Loucy (cell line): Measurements from ENCODE around the gene MINDY4B.

Experiments used
- H2AFZ ChIP-seq: fragments of 200-600 bp; sonication (generic); 2 replicates; pipeline ENCODE4 v1.6.0; 2016; ENCODE audit warnings: antibody characterized with exemption, mild to moderate bottlenecking, low read length, moderate library complexity
- H3F3A ChIP-seq: fragments of 200-600 bp; 2 replicates; pipeline ENCODE4 v1.6.0; 2016; ENCODE audit warnings: antibody characterized with exemption, low read depth, mild to moderate bottlenecking
- H3K27me3 ChIP-seq: fragments of 200-600 bp; sonication (generic); 2 replicates; pipeline ENCODE4 v1.6.1; 2014; ENCODE audit warnings: low read length, mild to moderate bottlenecking; ENCODE audit not compliant: insufficient read depth, poor library complexity, severe bottlenecking
- H3K36me3 ChIP-seq: fragments of 200-600 bp; sonication (generic); 2 replicates; pipeline ENCODE4 v1.6.1; 2016; ENCODE audit warnings: low read length; ENCODE audit not compliant: insufficient read depth
- H3K4me1 ChIP-seq: fragments of 200-600 bp; sonication (generic); 2 replicates; pipeline ENCODE4 v1.5.1; 2014; ENCODE audit warnings: low read length, mild to moderate bottlenecking; ENCODE audit not compliant: insufficient read depth, poor library complexity, severe bottlenecking
- H3K4me2 ChIP-seq: fragments of 200-600 bp; sonication (generic); 2 replicates; pipeline ENCODE4 v1.6.0; 2014; ENCODE audit warnings: antibody characterized with exemption, low read length, low read depth, mild to moderate bottlenecking; ENCODE audit not compliant: poor library complexity, severe bottlenecking
- H3K4me3 ChIP-seq: fragments of 200-600 bp; sonication (generic); 2 replicates; pipeline ENCODE4 v1.5.1; 2014; ENCODE audit warnings: low read length, mild to moderate bottlenecking, mixed read lengths; ENCODE audit not compliant: poor library complexity, severe bottlenecking
- H3K79me2 ChIP-seq: fragments of 200-600 bp; sonication (generic); 2 replicates; pipeline ENCODE4 v1.6.1; 2014; ENCODE audit warnings: low read length; ENCODE audit not compliant: insufficient read depth
- H3K9ac ChIP-seq: fragments of 200-600 bp; sonication (generic); 2 replicates; pipeline ENCODE4 v1.6.0; 2014; ENCODE audit warnings: mild to moderate bottlenecking, low read depth, low read length, moderate library complexity; ENCODE audit not compliant: poor library complexity, severe bottlenecking
- H3K9me2 ChIP-seq: fragments of 200-600 bp; sonication (generic); replicated peaks from 2 replicates; pipeline ENCODE4 v1.6.1; 2016; ENCODE audit warnings: low read depth, low read length, mixed read lengths
- H3K9me3 ChIP-seq: fragments of 200-600 bp; sonication (generic); 2 replicates; pipeline ENCODE4 v1.6.1; 2014; ENCODE audit warnings: mild to moderate bottlenecking, antibody characterized with exemption, low read length, low read depth; ENCODE audit not compliant: insufficient read depth
- H4K20me1 ChIP-seq: fragments of 200-600 bp; sonication (generic); 2 replicates; pipeline ENCODE4 v1.6.0; 2014; ENCODE audit warnings: antibody characterized with exemption, low read length, mild to moderate bottlenecking; ENCODE audit not compliant: insufficient read depth, poor library complexity, severe bottlenecking
- EZH2phosphoT487 ChIP-seq: fragments of 200-600 bp; IDR thresholded peaks from 2 replicates; pipeline ENCODE4 v1.6.1; 2018; ENCODE audit warnings: antibody characterized with exemption, mild to moderate bottlenecking, moderate library complexity, borderline replicate concordance
- TF ChIP-seq, protein P1 (sequence below): fragments of 200-600 bp; sonication (generic); conservative IDR thresholded peaks from 2 replicates; pipeline ENCODE4 v1.5.1; 2014; ENCODE audit warnings: mild to moderate bottlenecking, antibody characterized with exemption, low read length

The MINDY4B gene

DNA sequence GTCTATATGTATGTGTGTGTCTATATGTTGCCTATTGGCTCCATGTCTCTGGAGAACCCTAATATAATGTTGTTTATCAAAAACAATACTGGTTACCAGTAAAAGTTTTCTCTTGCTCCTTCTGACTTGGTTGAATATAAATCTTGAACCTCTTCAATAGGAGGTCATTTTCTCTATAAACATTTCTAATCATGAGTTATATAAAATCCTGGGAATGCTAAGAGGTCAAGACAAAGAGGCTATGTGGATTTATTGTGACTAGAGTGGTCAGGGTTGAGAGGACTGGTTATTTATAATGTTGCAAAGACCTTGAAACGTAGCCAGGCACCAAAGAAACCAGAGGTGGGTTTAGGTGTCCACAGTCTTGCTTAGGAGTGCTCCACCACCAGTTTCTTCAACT lies 1.2 kb upstream of the MINDY4B start:
- no peaks in the 10 kb centered on the region for H3F3A ChIP-seq
- H3K4me3 ChIP-seq = no peak overlapping the region
- no peaks in the 10 kb centered on the region for H3K36me3 ChIP-seq
- H3K9me3 ChIP-seq = no peaks in the 10 kb centered on the region
- no peak overlapping the region for H3K9ac ChIP-seq
- no peaks in the 10 kb centered on the region for H3K4me1 ChIP-seq
- H2AFZ ChIP-seq = no peak overlapping the region
- H3K9me2 ChIP-seq = no peaks in the 10 kb centered on the region
- TF ChIP-seq, protein P1, sequence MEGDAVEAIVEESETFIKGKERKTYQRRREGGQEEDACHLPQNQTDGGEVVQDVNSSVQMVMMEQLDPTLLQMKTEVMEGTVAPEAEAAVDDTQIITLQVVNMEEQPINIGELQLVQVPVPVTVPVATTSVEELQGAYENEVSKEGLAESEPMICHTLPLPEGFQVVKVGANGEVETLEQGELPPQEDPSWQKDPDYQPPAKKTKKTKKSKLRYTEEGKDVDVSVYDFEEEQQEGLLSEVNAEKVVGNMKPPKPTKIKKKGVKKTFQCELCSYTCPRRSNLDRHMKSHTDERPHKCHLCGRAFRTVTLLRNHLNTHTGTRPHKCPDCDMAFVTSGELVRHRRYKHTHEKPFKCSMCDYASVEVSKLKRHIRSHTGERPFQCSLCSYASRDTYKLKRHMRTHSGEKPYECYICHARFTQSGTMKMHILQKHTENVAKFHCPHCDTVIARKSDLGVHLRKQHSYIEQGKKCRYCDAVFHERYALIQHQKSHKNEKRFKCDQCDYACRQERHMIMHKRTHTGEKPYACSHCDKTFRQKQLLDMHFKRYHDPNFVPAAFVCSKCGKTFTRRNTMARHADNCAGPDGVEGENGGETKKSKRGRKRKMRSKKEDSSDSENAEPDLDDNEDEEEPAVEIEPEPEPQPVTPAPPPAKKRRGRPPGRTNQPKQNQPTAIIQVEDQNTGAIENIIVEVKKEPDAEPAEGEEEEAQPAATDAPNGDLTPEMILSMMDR = no peak
- TF ChIP-seq EZH2phosphoT487 = no peak
- no peaks in the 10 kb centered on the region for H3K79me2 ChIP-seq
- H3K4me2 ChIP-seq = no peak overlapping the region
- H3K27me3 ChIP-seq = no peaks in the 10 kb centered on the region
- H4K20me1 ChIP-seq = no peaks in the 10 kb centered on the region

DNA sequence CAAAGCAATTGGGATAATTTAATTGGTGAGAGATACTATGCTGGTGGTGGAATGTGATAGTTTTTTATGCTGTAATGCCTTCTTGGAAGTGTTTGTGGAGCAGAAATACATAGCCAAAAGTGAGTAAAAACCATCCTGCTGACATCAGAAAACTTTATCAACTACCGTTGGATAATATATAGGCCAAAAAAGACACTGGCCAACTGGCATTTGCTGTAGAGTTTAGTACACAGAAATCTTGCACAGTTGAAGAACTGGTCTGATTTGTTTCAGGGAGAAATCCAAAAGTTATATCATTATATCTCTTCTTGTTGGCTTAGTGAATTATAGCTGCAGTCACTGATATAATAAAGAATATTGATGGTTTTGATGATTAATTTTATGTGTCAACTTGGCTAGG lies 507 bp upstream of the MINDY4B start:
- H2AFZ ChIP-seq = no peak overlapping the region
- no peak overlapping the region for H3K9ac ChIP-seq
- H3K36me3 ChIP-seq = no peaks in the 10 kb centered on the region
- H3F3A ChIP-seq = no peaks in the 10 kb centered on the region
- H3K27me3 ChIP-seq = no peaks in the 10 kb centered on the region
- TF ChIP-seq, protein P1 = no peak
- TF ChIP-seq EZH2phosphoT487 = no peak
- H4K20me1 ChIP-seq = no peaks in the 10 kb centered on the region
- no peaks in the 10 kb centered on the region for H3K79me2 ChIP-seq
- H3K4me1 ChIP-seq = no peaks in the 10 kb centered on the region
- H3K9me3 ChIP-seq = no peaks in the 10 kb centered on the region
- H3K4me2 ChIP-seq = no peak overlapping the region
- H3K4me3 ChIP-seq = no peak overlapping the region
- no peaks in the 10 kb centered on the region for H3K9me2 ChIP-seq

DNA sequence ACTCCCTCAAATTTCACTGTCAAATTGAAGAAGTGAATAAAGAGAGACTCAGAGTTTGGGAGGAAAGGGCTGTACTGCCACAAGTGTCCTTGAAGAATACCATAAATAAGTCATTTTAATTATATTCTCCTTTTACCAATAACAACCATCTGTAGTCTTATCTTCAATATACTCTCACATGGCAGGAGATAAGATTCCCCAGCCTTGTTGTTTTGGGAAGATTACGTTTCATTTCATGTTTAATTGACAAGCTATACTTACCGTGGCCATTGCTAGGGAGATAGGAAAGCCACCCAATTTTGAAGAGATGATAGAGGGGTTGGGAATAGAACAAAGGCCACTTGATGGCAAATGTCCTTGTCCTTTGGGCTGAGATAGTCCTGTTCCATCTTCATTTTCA lies 2.3 kb downstream of the MINDY4B start:
- no peaks in the 10 kb centered on the region for H3F3A ChIP-seq
- TF ChIP-seq, protein P1 = no peak
- TF ChIP-seq EZH2phosphoT487 = no peak
- no peak overlapping the region for H2AFZ ChIP-seq
- H3K36me3 ChIP-seq = no peaks in the 10 kb centered on the region
- no peak overlapping the region for H3K9ac ChIP-seq
- H4K20me1 ChIP-seq = no peaks in the 10 kb centered on the region
- no peaks in the 10 kb centered on the region for H3K9me3 ChIP-seq
- no peak overlapping the region for H3K4me2 ChIP-seq
- no peaks in the 10 kb centered on the region for H3K79me2 ChIP-seq
- H3K4me3 ChIP-seq = no peak overlapping the region
- H3K4me1 ChIP-seq = peaks cover 19% of the 10 kb centered on the region
- H3K9me2 ChIP-seq = no peaks in the 10 kb centered on the region
- no peaks in the 10 kb centered on the region for H3K27me3 ChIP-seq
